Measurements from ENCODE around the gene KLK8.

GRCh38 chr19:50981587-50982146, 19.7 kb downstream of the KLK8 start:
- TF ChIP-seq PHF8 (IDR thresholded peaks at IDR 0.05; ENCODE audit: borderline replicate concordance, low read depth), result no peak
- TF ChIP-seq, protein P1, sequence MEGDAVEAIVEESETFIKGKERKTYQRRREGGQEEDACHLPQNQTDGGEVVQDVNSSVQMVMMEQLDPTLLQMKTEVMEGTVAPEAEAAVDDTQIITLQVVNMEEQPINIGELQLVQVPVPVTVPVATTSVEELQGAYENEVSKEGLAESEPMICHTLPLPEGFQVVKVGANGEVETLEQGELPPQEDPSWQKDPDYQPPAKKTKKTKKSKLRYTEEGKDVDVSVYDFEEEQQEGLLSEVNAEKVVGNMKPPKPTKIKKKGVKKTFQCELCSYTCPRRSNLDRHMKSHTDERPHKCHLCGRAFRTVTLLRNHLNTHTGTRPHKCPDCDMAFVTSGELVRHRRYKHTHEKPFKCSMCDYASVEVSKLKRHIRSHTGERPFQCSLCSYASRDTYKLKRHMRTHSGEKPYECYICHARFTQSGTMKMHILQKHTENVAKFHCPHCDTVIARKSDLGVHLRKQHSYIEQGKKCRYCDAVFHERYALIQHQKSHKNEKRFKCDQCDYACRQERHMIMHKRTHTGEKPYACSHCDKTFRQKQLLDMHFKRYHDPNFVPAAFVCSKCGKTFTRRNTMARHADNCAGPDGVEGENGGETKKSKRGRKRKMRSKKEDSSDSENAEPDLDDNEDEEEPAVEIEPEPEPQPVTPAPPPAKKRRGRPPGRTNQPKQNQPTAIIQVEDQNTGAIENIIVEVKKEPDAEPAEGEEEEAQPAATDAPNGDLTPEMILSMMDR (IDR thresholded peaks at IDR 0.05), result no peak
- no peak for TF ChIP-seq RCOR1 (IDR thresholded peaks at IDR 0.05; ENCODE audit: low read depth, low read length)
- TF ChIP-seq JUNB (IDR thresholded peaks at IDR 0.05), result no peak
- TF ChIP-seq, protein P2, sequence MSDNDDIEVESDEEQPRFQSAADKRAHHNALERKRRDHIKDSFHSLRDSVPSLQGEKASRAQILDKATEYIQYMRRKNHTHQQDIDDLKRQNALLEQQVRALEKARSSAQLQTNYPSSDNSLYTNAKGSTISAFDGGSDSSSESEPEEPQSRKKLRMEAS (IDR thresholded peaks at IDR 0.05), result no peak
- TF ChIP-seq POLR2A (IDR thresholded peaks at IDR 0.05; ENCODE audit: low read length), result no peak
- TF ChIP-seq GATA3 (IDR thresholded peaks at IDR 0.05; ENCODE audit: borderline replicate concordance), result no peak
- no peak for TF ChIP-seq RAD21 (conservative IDR thresholded peaks at IDR 0.05 in 1 of 2, IDR thresholded peaks at IDR 0.05 in 1 of 2)
- TF ChIP-seq USF2 (IDR thresholded peaks at IDR 0.05), result no peak
- TF ChIP-seq CBX2 (IDR thresholded peaks at IDR 0.05; ENCODE audit: borderline replicate concordance, low read depth), result no peak
- TF ChIP-seq NFE2L2 (conservative IDR thresholded peaks at IDR 0.05; ENCODE audit: low read length), result no peak
- TF ChIP-seq KDM1A (IDR thresholded peaks at IDR 0.05; ENCODE audit: low read depth), result no peak
- no peak for TF ChIP-seq CBX8 (IDR thresholded peaks at IDR 0.05)
